Posterior cingulate gyrus (tissue), 11 donors: ENCODE results near the gene CETN3.
"Not testable (repeated sequence)": the region's sequence is repeated elsewhere in the genome, so short reads cannot be mapped to it uniquely, and the experiment has no call there.

ENCODE experiments used
- DNase-seq, 10 donors: peaks; one replicate each; pipeline versions ENCODE4 v3.0.0 to v3.0.0-alpha.2; 2020 to 2021; ENCODE audit warnings: mixed read lengths in 3 of 10
- intact Hi-C: fragments of 100-400 bp; cut with DNase I; formaldehyde crosslinking; loops from one replicate; pipeline ENCODE4 v1.15.1; 2023

Gene CETN3

DNA sequence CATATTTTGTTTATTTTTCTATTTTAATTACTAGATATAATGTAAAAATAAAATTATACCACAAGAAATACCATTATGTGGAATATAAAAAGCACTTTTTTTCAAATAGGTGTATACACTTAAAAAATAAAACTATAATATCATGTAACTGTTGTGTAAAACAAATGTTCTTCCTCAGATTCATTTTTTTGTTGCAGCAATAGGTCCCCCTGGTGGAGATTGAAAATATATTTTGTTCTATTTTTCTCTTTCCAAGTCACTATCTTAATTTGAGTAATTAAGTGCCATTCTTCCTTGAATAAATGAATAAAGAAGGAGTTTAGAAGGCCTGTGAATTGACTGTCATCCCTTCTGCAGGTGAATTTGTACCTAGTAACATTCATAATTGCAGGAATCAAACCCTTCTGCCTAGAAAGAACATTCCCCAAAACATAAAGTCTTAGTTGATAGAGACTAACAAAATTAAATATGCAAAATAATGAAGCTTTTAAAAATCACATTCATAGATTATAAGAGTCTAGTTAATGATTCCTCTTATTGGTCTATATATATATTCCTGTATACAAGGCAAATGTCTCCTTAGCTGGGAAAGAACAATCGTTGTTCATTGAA, 23.4 kb downstream of the CETN3 start:
- DNase-seq = no peak
- intact Hi-C loops = loop anchor here (10.0 kb wide), 1 partner anchor 1661 kb away; no protein-coding TSS in a partner anchor

- no peak for DNase-seq
- intact Hi-C loops = loop anchor here (10.0 kb wide), 1 partner anchor 1660 kb away; no protein-coding TSS in a partner anchor
Observed at GRCh38 chr5:90384389-90384788, 25.2 kb downstream of the CETN3 start.

DNA sequence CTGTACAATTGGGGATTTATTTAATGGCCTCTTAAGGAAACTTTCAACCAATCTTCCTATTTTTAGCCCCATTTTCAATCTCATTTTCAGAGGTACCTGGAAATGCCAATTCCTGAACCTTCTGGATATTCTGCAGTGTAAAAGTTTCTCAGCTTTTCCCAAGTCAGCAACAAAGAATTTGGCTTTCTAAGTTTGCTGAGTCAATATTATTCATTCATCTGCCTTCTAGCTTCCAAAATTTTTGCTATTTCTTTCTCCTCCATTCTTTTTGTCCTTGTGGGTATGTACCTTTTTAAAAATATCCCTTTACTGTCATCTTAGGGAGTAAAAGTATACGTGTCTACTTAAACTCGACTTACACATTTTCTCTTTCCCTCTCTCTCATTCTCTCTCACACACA, 25.7 kb downstream of the CETN3 start:
- DNase-seq = no peak
- intact Hi-C loops = loop anchor here (10.0 kb wide), 1 partner anchor 1659 kb away; no protein-coding TSS in a partner anchor

GRCh38 chr5:90381213-90381929, 28.2 kb downstream of the CETN3 start:
- intact Hi-C loops = loop anchor here (10.0 kb wide), 1 partner anchor 1657 kb away; no protein-coding TSS in a partner anchor
- DNase-seq = no peak

GRCh38 chr5:90379652-90380051, 29.9 kb downstream of the CETN3 start:
- intact Hi-C loops = loop anchor here (10.0 kb wide), 1 partner anchor 1655 kb away; no protein-coding TSS in a partner anchor
- DNase-seq = no peak

GRCh38 chr5:90378752-90379151, 30.8 kb downstream of the CETN3 start:
- DNase-seq = no peak
- intact Hi-C loops = no loop called here

GRCh38 chr5:90371269-90371668, 38.3 kb downstream of the CETN3 start:
- intact Hi-C loops, DNase-seq: not testable (repeated sequence)

GRCh38 chr5:90368454-90369246, 40.9 kb downstream of the CETN3 start:
- no peak for DNase-seq
- intact Hi-C loops = no loop called here

DNA sequence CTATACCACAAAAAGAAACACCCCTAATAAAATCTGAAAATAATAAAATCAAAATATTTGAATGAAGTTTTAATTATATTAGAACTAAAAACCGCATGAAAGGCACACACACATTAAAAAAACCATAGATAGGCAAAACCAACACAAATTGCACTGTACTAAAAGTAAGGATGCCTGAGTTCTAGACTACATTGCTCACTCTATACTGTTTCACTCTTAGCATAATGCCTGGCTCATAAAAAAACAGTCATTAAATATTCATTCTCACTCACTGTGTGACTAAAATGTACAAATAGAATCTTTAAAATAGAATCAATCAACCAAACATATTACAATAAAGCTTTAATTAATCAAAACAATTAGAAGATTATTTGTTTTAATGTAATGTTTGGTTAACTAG, 41.7 kb downstream of the CETN3 start:
- intact Hi-C loops = no loop called here
- no peak for DNase-seq

- intact Hi-C loops = no loop called here
- no peak for DNase-seq
Observed at GRCh38 chr5:90366948-90367347, 42.6 kb downstream of the CETN3 start.

DNA sequence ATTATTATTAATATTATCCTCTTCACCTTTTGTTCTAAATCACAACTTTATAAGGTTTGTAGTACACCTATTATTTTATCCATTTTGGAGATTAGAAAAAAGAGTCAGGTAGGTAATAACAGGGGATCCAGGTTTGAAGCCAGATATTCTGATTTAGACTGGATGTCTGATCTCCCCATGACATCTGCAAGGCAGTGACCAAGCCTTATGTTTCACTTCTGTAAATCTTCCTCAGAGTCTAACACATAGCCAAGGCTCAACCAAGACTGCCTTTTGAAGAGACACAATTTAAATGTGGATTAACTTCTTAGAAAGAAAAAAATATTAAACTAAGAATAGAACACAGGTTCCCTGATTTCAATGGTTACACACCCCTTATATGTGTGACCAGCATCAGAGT, 44.2 kb downstream of the CETN3 start:
- intact Hi-C loops = no loop called here
- no peak for DNase-seq

GRCh38 chr5:90359073-90359920, 50.3 kb downstream of the CETN3 start:
- DNase-seq = peak in 3 of 10 donors; percentile 12 to 69 (median 20)
- intact Hi-C loops = no loop called here

GRCh38 chr5:90356622-90357021, 52.9 kb downstream of the CETN3 start:
- intact Hi-C loops = no loop called here
- no peak for DNase-seq

DNA sequence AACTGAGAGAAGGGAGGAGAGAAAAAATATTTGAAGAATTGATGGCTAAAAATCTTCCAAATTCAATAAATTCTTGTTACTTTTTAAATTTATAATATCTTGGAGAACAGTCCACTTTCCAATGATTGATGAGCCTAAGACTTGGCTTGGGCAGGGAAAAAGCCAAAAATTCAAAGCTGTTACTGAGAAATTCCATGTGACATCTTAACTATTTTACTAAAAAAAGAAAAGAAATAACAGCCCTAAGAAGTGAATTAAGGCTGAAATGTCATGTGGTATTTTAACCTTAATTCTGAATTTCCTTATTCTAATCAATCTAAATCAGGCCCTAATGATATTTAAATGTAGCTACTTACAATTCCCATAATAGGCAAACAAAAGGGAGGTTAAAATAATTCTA, 53.4 kb downstream of the CETN3 start:
- DNase-seq = no peak
- intact Hi-C loops = no loop called here

DNA sequence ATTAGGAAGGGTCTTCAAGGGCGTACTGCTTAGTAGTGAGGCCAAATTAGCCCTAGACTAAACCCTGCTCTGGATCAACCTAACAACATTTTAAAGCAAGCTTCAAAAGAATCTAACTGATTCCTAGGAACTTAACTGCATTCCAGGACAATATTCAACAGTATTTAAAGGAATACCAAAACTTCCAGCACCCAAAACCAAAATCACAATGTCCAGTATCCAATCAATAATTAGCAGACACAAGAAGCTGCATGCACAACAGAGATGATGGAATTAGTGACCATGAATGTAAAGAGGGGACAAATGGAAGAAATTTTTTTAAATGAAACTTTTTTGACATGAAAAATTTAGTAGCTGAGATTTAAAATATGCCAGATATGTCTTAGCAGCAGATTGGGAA, 53.9 kb downstream of the CETN3 start:
- no peak for DNase-seq
- intact Hi-C loops = no loop called here

GRCh38 chr5:90353254-90353653, 56.3 kb downstream of the CETN3 start:
- intact Hi-C loops = no loop called here
- no peak for DNase-seq

GRCh38 chr5:90351101-90351500, 58.5 kb downstream of the CETN3 start:
- no peak for DNase-seq
- intact Hi-C loops = no loop called here

- no peak for DNase-seq
- intact Hi-C loops = no loop called here
Observed at GRCh38 chr5:90347462-90347861, 62.1 kb downstream of the CETN3 start.

DNA sequence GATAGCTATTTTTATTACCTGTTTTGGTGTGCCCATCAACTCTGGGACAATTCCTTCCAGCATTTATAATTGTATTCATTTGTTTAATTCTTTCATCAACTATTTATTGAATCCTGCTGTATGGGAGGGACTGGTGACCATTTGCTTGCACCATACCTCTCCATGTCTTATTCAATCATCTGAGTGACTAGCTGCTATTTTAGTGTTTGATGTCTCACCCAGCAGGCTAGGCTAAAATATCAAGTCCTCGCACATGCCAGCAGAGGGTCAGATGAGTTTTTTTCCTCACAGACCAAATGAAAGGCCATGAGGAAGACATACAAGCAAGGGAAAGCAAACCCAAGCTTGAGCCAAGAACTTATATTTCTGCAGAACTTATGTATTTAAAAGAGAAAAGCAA, 63.9 kb downstream of the CETN3 start:
- DNase-seq = no peak
- intact Hi-C loops = no loop called here

GRCh38 chr5:90344689-90345088, 64.9 kb downstream of the CETN3 start:
- no peak for DNase-seq
- intact Hi-C loops = no loop called here
